Muscle of leg (tissue), 11 donors: Measurements from ENCODE around the gene PRB2. TPM values are rescaled to one million over a fixed set of nuclear protein-coding genes. Genes with fewer than 3 reads are reported as not detected.
"Not testable (repeated sequence)": the region's sequence is repeated elsewhere in the genome, so short reads cannot be mapped to it uniquely, and the experiment has no call there.

Experiments
- DNase-seq: peaks from one replicate; pipeline ENCODE4 v3.0.0; 2013
- H3K27ac ChIP-seq: one replicate; pipeline ENCODE4 v1.5.1; 2013; ENCODE audit warnings: mild to moderate bottlenecking, low read length, control low read depth
- H3K27me3 ChIP-seq: one replicate; pipeline ENCODE4 v1.6.1; 2013; ENCODE audit warnings: low read length; ENCODE audit not compliant: control insufficient read depth, insufficient read depth
- H3K36me3 ChIP-seq: one replicate; pipeline ENCODE4 v1.6.1; 2013; ENCODE audit warnings: low read length; ENCODE audit not compliant: control insufficient read depth, insufficient read depth
- H3K4me1 ChIP-seq: one replicate; pipeline ENCODE4 v1.6.1; 2013; ENCODE audit warnings: low read length; ENCODE audit not compliant: control insufficient read depth, insufficient read depth
- H3K4me3 ChIP-seq: one replicate; pipeline ENCODE4 v1.5.1; 2013; ENCODE audit warnings: low read length, control low read depth
- H3K9me3 ChIP-seq: replicated peaks from 2 replicates; pipeline ENCODE4 v1.6.1; 2013; ENCODE audit warnings: low read depth, low read length; ENCODE audit not compliant: control insufficient read depth
- WGBS: methylation state at CpG from one replicate; pipeline ENCODE4 v1.1.5; 2013; ENCODE audit warnings: missing lambda C conversion rate; ENCODE audit not compliant: insufficient coverage; 5-methylcytosine and 5-hydroxymethylcytosine counted together
- polyA plus RNA-seq, 8 donors: library from polyadenylated mRNA; unstranded; fragments of 120-200 nt; gene quantifications; one replicate each; pipeline versions ENCODE4 v1.2.1 to v1.2.3, GENCODE V29; 2013; ENCODE audit warnings: inconsistent platforms in 1 of 8, low replicate concordance in 1 of 8; ENCODE audit not compliant: insufficient read length in 8 of 8, insufficient read depth in 1 of 8
- total RNA-seq: library from RNA; stranded (reverse); fragments of 120-200 nt; gene quantifications from one replicate; pipeline ENCODE4 v1.2.4, GENCODE V29; 2013

Gene PRB2
- total and polyA plus RNA-seq, 9 donors, result 0.29 TPM; not detected in 8

- H3K27ac ChIP-seq, H3K9me3 ChIP-seq, H3K4me3 ChIP-seq, H3K36me3 ChIP-seq, H3K4me1 ChIP-seq, H3K27me3 ChIP-seq, DNase-seq: not testable (repeated sequence)
- no CpG with 5 or more reads among the region's 1 CpG for WGBS
These were observed 35.0 kb downstream of the PRB2 start for GRCh38 chr12:11360205-11360883.

DNA sequence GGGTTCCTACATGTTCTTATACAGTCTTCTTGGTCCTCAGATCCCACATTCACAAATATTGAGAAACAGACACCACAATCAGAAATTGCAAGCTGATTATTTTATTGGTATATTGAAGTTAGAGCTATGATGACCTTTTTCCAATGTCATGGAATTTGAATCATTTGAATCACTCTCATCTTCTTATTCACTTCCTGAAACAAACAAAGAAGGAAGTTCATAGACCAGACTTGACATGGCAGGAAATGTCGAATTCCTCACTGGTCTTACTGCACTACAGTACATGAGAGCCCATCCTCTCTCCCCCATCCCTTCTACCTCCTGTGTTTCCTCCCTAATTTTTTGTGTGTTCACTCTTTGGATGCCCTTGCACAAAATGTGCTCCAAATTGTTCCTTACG is 43.6 kb downstream of the PRB2 start:
- not testable (repeated sequence) for H3K36me3 ChIP-seq, DNase-seq
- WGBS, result no CpG with 5 or more reads among the region's 2 CpGs

DNA sequence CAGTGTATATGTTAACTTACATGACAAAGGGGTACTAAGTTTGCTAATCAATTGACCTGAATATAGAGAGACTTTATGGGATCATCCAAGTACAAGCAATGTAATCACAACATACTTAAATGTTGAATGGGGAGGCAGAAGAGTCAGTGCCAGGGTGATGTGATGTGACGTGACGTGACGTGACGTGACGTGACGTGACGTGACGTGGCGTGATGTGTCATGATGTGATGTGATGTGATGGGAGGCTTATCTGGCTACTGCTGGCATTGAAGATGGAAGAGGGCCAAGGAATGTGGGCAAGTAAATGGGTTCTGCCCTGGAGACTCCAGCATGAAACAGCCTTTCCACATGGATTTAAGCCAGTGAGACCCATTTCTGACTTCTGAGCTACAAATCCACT is 46.9 kb downstream of the PRB2 start:
- DNase-seq, result no peak
- Histone ChIP-seq H3K36me3 (no peaks in the 10 kb centered on the region), H3K27me3 (no peaks in the 10 kb centered on the region), H3K4me3 (no peak overlapping the region), H3K4me1 (no peaks in the 10 kb centered on the region), H3K27ac (no peak overlapping the region), H3K9me3 (no peaks in the 10 kb centered on the region)
- WGBS, result 96% methylated on average over 9 of the region's 9 CpGs

More for the DNA sequence above, 43.6 kb downstream of the PRB2 start:
- not testable (repeated sequence) for H3K4me3 ChIP-seq, H3K9me3 ChIP-seq, H3K4me1 ChIP-seq, H3K27ac ChIP-seq, H3K27me3 ChIP-seq

DNA sequence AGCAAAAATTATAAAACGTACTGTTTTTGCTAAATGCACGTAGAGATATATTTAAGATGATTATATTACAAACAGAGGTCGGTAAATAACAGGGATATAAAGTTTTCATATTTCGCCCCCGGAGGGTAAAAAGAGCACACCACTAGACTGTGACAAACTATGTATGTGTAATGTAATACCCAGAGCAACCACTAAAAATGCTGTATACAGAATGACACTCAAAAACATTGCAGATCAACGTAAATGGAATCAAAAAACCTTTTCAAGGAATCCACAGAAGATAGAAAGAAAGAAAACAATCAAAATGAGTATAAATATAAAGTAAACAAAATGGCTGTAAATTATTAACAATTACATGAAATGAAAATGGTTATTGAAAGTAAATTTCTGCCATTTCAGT is 47.6 kb downstream of the PRB2 start:
- no peak overlapping the region for H3K4me3 ChIP-seq
- H3K27ac ChIP-seq, result no peak overlapping the region
- no peaks in the 10 kb centered on the region for H3K27me3 ChIP-seq
- no peaks in the 10 kb centered on the region for H3K4me1 ChIP-seq
- DNase-seq, result no peak
- no peaks in the 10 kb centered on the region for H3K36me3 ChIP-seq
- H3K9me3 ChIP-seq, result no peaks in the 10 kb centered on the region
- WGBS, result no CpG with 5 or more reads among the region's 6 CpGs

- H3K36me3 ChIP-seq, result no peaks in the 10 kb centered on the region
These were observed 50.9 kb downstream of the PRB2 start for GRCh38 chr12:11344500-11344899.

More at GRCh38 chr12:11344500-11344899, 50.9 kb downstream of the PRB2 start:
- H3K4me3 ChIP-seq, result no peak overlapping the region
- no peak for DNase-seq
- H3K27ac ChIP-seq, result no peak overlapping the region
- H3K9me3 ChIP-seq, result peaks cover 8% of the 10 kb centered on the region
- no peaks in the 10 kb centered on the region for H3K4me1 ChIP-seq
- WGBS, result 40% methylated on average over 1 of the region's 2 CpGs
- no peaks in the 10 kb centered on the region for H3K27me3 ChIP-seq

Other genes with a start within 250 kb of the PRB2 start
- 8.3 TPM for gene SMIM10L1, start 224.4 kb downstream of the PRB2 start, total RNA-seq
- 10 to 100 TPM; 11.0 to 14.3 (median 13.8) TPM for gene SMIM10L1, start 224.4 kb downstream of the PRB2 start, polyA plus RNA-seq
- gene TAS2R42, start 208.6 kb downstream of the PRB2 start, total RNA-seq, result not detected
- not detected for gene TAS2R42, start 208.6 kb downstream of the PRB2 start, polyA plus RNA-seq
- gene PRB3, start 125.9 kb downstream of the PRB2 start, total RNA-seq, result not detected
- not detected for gene PRB3, start 125.9 kb downstream of the PRB2 start, polyA plus RNA-seq
- gene PRB4, start 85.1 kb downstream of the PRB2 start, total RNA-seq, result not detected
- gene PRB4, start 85.1 kb downstream of the PRB2 start, polyA plus RNA-seq, result not detected